AG04450 (cell line): ENCODE measurements around the gene TSPAN13. TPM values are rescaled to one million over a fixed set of nuclear protein-coding genes. Genes with fewer than 3 reads are reported as not detected.
"Not testable (repeated sequence)": the region's sequence is repeated elsewhere in the genome, so short reads cannot be mapped to it uniquely, and the experiment has no call there.

Source experiments
- CTCF ChIA-PET: fragments of 300-600, 350-600 bp; formaldehyde crosslinking; extraction: SDS; loops from one replicate; lab custom pipeline; 2022; ENCODE audit warnings: antibody characterized with exemption, inconsistent platforms; lab: Charles Lee
- POLR2A ChIA-PET: fragments of 350-600 bp; formaldehyde crosslinking; extraction: SDS; loops from one replicate; lab custom pipeline; 2021; ENCODE audit warnings: antibody characterized with exemption, inconsistent platforms; lab: Yijun Ruan, JAX
- DNase-seq: peaks from one replicate; pipeline ENCODE4 v3.0.0-alpha.2; 2011; ENCODE audit warnings: low read depth, low spot score
- H3K27ac ChIP-seq: one replicate; pipeline ENCODE4 v1.5.1; 2012; ENCODE audit warnings: low read depth, low read length, control low read depth
- H3K27me3 ChIP-seq: one replicate; pipeline ENCODE4 v1.6.0; 2012; ENCODE audit warnings: low read length; ENCODE audit not compliant: control insufficient read depth, insufficient read depth
- H3K4me3 ChIP-seq: 2 replicates; pipeline ENCODE4 v1.5.1; 2011; ENCODE audit warnings: mild to moderate bottlenecking, low read depth, low read length, control low read depth
- H3K9me3 ChIP-seq: 2 replicates; pipeline ENCODE4 v1.5.1; 2012; ENCODE audit warnings: low read length; ENCODE audit not compliant: control insufficient read depth, insufficient read depth
- polyA plus RNA-seq: library from polyadenylated mRNA; depleted of rRNA; stranded (reverse); fragments of >200 nt; gene quantifications from 2 replicates; pipeline ENCODE4 v1.2.3, GENCODE V29; 2011
- TF ChIP-seq, protein P1 (sequence below): IDR thresholded peaks from 2 replicates; pipeline ENCODE4 v1.5.1; 2011; ENCODE audit warnings: low read depth, low read length, control low read depth, inconsistent platforms

The TSPAN13 gene
- polyA plus RNA-seq, 1 experiment = 10.1 TPM

DNA sequence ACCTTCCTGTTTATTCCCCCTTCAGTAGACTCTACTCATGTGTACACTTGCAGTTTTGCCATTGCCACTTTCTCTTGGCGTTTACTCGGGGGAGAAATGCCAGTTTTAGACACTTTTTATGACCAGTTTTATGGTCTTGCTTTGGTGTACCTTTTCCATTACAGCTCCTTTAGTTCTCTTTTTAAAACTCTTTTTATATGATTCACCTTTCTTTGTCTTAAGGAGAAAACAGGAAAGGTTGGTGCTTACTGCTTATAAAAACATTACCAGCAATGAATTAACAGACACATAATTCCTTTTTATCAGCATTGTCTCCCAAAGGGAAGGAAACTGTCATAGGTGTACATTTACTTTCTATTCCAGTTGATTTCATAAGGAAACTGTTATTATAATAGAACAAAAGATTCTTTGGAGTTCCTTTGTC is 11.9 kb downstream of the TSPAN13 start:
- Histone ChIP-seq H3K4me3 (no peak overlapping the region), H3K27me3 (no peaks in the 10 kb centered on the region), H3K27ac (no peak overlapping the region), H3K9me3 (no peaks in the 10 kb centered on the region)
- TF ChIP-seq, protein P1, sequence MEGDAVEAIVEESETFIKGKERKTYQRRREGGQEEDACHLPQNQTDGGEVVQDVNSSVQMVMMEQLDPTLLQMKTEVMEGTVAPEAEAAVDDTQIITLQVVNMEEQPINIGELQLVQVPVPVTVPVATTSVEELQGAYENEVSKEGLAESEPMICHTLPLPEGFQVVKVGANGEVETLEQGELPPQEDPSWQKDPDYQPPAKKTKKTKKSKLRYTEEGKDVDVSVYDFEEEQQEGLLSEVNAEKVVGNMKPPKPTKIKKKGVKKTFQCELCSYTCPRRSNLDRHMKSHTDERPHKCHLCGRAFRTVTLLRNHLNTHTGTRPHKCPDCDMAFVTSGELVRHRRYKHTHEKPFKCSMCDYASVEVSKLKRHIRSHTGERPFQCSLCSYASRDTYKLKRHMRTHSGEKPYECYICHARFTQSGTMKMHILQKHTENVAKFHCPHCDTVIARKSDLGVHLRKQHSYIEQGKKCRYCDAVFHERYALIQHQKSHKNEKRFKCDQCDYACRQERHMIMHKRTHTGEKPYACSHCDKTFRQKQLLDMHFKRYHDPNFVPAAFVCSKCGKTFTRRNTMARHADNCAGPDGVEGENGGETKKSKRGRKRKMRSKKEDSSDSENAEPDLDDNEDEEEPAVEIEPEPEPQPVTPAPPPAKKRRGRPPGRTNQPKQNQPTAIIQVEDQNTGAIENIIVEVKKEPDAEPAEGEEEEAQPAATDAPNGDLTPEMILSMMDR = no peak
- DNase-seq = no peak
- POLR2A ChIA-PET = no interaction called here
- CTCF ChIA-PET = interaction anchor here (0.8 kb wide), 1 partner anchor 14 kb away, joined by 3 read pairs; no protein-coding TSS in a partner anchor

DNA sequence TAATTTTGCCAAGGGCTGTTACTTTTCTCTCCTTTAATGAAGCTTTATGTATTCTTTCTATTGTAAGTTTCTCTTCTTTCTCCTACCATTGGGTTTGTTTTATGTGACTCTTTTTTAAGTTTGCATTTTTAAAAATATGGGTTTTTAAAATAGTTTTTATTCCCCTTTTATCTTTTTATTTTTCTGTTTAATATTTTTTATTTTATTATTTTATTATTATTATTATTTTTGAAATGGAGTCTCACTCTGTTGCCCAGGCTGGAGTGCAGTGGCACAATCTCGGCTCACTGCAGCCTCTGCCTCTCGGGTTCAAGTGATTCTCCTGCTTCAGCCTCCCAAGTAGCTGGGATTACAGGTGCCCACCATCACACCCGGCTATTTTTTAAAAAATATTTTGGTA is 16.4 kb downstream of the TSPAN13 start:
- H3K4me3 ChIP-seq, DNase-seq, POLR2A ChIA-PET, H3K27ac ChIP-seq, H3K27me3 ChIP-seq, H3K9me3 ChIP-seq: not testable (repeated sequence)
- CTCF ChIA-PET = interaction anchor here (0.7 kb wide), 1 partner anchor 62 kb away, joined by 3 read pairs; no protein-coding TSS in a partner anchor

DNA sequence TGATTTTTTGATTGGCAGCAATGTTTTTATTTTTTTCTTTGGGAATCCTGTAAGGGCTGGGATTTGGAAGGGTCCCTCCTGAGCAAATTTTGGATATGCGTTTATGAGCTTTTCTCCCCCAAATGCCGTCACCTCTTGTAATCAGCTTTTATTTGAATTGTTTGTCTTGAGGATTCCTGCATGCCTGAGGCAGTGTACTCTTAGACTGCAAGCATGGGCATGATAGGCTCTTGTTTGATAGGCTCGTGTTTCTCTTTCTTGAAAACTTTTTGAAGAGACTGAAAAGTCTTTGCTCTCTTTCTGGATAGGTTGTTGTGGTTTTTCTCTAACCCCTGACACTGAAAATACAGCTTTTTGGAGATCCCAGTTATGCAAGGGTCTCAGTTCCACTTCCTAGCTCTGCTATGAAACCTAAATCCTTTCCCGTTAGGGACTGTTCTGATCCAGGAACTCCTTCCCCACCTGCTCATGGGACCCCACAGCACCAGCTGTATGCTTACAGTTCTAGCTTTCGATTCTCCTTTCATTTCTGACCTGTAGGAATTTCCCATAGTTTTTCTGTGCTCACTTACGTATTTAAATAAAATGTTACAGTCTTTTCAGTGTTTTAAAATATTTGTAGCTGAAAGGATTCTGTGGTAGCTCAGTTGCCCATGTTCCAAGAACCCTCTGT is 17.2 kb downstream of the TSPAN13 start:
- TF ChIP-seq, protein P1 = no peak
- no peaks in the 10 kb centered on the region for H3K9me3 ChIP-seq
- H3K4me3 ChIP-seq = no peak overlapping the region
- no peak overlapping the region for H3K27ac ChIP-seq
- ChIA-PET POLR2A (no interaction called here), CTCF (interaction anchor here (0.7 to 1.3 kb wide), 2 partner anchors 63 to 147 kb away, joined by 3 read pairs; no protein-coding TSS in a partner anchor)
- no peaks in the 10 kb centered on the region for H3K27me3 ChIP-seq
- no peak for DNase-seq

DNA sequence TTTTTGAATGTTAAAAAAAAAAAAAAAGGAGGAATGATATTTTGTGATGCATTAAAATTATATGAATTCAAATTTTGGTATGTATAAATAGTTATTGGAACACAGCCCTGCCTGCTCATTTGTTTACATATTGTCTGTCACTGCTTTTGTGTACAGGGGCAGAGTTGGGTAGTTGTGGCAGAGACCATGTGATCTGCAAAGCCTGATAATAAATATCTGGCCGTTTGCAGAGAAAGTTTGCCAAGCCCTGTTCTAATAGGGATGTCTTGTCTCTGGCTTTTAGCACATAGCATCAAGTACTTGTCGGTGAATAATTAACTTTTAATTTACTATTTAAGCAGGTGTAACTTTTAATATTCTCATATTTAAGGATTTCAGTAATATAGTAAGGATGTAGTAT is 19.8 kb downstream of the TSPAN13 start:
- no peak for DNase-seq
- no peaks in the 10 kb centered on the region for H3K9me3 ChIP-seq
- TF ChIP-seq, protein P1 = no peak
- H3K27me3 ChIP-seq = no peaks in the 10 kb centered on the region
- no peak overlapping the region for H3K4me3 ChIP-seq
- POLR2A ChIA-PET = no interaction called here
- CTCF ChIA-PET = no interaction called here
- H3K27ac ChIP-seq = no peak overlapping the region

DNA sequence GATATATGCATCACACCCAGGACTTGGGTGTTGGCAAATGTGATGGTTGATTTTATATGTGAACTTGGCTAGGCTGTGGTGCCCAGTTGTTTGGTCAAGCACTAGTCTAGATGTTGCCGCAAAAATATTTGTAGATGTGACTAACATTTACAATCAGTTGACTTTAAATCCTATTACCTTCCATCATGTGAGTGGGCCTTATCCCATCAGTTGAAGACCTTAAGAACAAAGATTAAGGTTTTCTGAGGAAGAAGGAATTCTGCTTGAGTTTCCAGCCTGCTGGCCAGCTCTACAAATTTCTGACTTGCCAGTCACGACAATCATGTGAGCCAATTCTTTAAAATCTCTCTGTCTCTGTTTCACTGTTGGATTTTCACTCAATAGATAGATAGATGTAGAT is 20.3 kb downstream of the TSPAN13 start:
- no peak for DNase-seq
- ChIA-PET POLR2A (no interaction called here), CTCF (no interaction called here)
- Histone ChIP-seq H3K9me3 (no peaks in the 10 kb centered on the region), H3K27ac (no peak overlapping the region), H3K27me3 (no peaks in the 10 kb centered on the region), H3K4me3 (no peak overlapping the region)
- TF ChIP-seq, protein P1 = no peak
